ENCODE measurements around the gene ITLN2. TPM values are rescaled to one million over a fixed set of nuclear protein-coding genes. Genes with fewer than 3 reads are reported as not detected.
A peak's percentile ranks its signal among the peaks of the same experiment; 100 is the strongest.

Gene ITLN2
- total RNA-seq: 10 to 100 TPM; 21.4 to 63.8 (median 38.8) TPM

- H3K27me3 ChIP-seq: no peaks in the 10 kb centered on the region
- WGBS, 2 donors: 79% methylated on average over 8 of the region's 8 CpGs
- no peaks in the 10 kb centered on the region for H3K9me3 ChIP-seq
- H3K36me3 ChIP-seq: no peaks in the 10 kb centered on the region
- ATAC-seq (ENCODE audit: low FRiP score in 2 of 2) (peak; percentile 54 to 56), DNase-seq (peak in 1 of 2 donors; percentile 31)
- H3K4me3 ChIP-seq: no peak within 1 kb of the TSS
- H3K27ac ChIP-seq: no peak within 1 kb of the TSS
- TF ChIP-seq EP300 (IDR thresholded peaks at IDR 0.05) (no peak), POLR2A (IDR thresholded peaks at IDR 0.05) (no peak), CTCF (IDR thresholded peaks at IDR 0.05) (peak; percentile 36 to 73 (median 57)), POLR2AphosphoS5 (IDR thresholded peaks at IDR 0.05) (no peak)
- no peaks in the 10 kb centered on the region for H3K4me1 ChIP-seq
Observed at GRCh38 chr1:160954158-160955104, at the start of gene ITLN2. TSS of gene ITLN2 (minus strand) at chr1:160954809. CDS start at chr1:160954741, 68 bp downstream.

GRCh38 chr1:161001525-161001924, 46.9 kb upstream of the ITLN2 start:
- TF ChIP-seq POLR2A (IDR thresholded peaks at IDR 0.05): no peak
- Histone ChIP-seq H3K9me3 (no peaks in the 10 kb centered on the region), H3K36me3 (peaks cover 26 to 45% (median 32%) of the 10 kb centered on the region in 4 donors), H3K27ac (peak overlapping the region; percentile 14 to 58 (median 26)), H3K4me3 (no peak overlapping the region), H3K27me3 (no peaks in the 10 kb centered on the region), H3K4me1 (peaks cover 12 to 42% (median 24%) of the 10 kb centered on the region in 4 donors)
- peak in 1 of 2 donors; percentile 44 for DNase-seq
- ATAC-seq (ENCODE audit: low FRiP score in 2 of 2): no peak
- WGBS, 2 donors: 53 to 60% methylated on average over 5 of the region's 5 CpGs

- DNase-seq (no peak), ATAC-seq (ENCODE audit: low FRiP score in 2 of 2) (no peak)
- no peak for TF ChIP-seq EP300 (IDR thresholded peaks at IDR 0.05)
- no peak for TF ChIP-seq POLR2AphosphoS5 (IDR thresholded peaks at IDR 0.05)
- no peak for TF ChIP-seq POLR2A (IDR thresholded peaks at IDR 0.05)
- TF ChIP-seq CTCF (IDR thresholded peaks at IDR 0.05): no peak
- no peaks in the 10 kb centered on the region for H3K9me3 ChIP-seq
- H3K4me1 ChIP-seq: peaks cover 12 to 38% (median 22%) of the 10 kb centered on the region in 4 donors
- H3K27me3 ChIP-seq: no peaks in the 10 kb centered on the region
- WGBS, 2 donors: 76 to 85% methylated on average over 11 of the region's 11 CpGs
- H3K27ac ChIP-seq: peak overlapping the region; percentile 14 to 58 (median 26)
- peaks cover 26 to 51% (median 32%) of the 10 kb centered on the region in 4 donors for H3K36me3 ChIP-seq
- H3K4me3 ChIP-seq: no peak overlapping the region
Observed at GRCh38 chr1:161000736-161001480, 46.3 kb upstream of the ITLN2 start.

GRCh38 chr1:160999376-160999775, 44.8 kb upstream of the ITLN2 start:
- no peak for TF ChIP-seq POLR2AphosphoS5 (IDR thresholded peaks at IDR 0.05)
- no peak for TF ChIP-seq CTCF (IDR thresholded peaks at IDR 0.05)
- TF ChIP-seq EP300 (IDR thresholded peaks at IDR 0.05): no peak
- no peak for TF ChIP-seq POLR2A (IDR thresholded peaks at IDR 0.05)

More at GRCh38 chr1:160999376-160999775, 44.8 kb upstream of the ITLN2 start:
- ATAC-seq (ENCODE audit: low FRiP score in 2 of 2) (no peak), DNase-seq (no peak)
- 94 to 100% methylated on average over 5 of the region's 5 CpGs for WGBS, 2 donors
- Histone ChIP-seq H3K27me3 (no peaks in the 10 kb centered on the region), H3K27ac (peak overlapping the region in 3 of 4 donors; percentile 66 to 89 (median 81)), H3K9me3 (no peaks in the 10 kb centered on the region), H3K4me1 (peaks cover 12 to 30% (median 19%) of the 10 kb centered on the region in 4 donors), H3K36me3 (peaks cover 26 to 56% (median 32%) of the 10 kb centered on the region in 4 donors), H3K4me3 (no peak overlapping the region)

Measured in upper lobe of left lung (tissue), 6 donors.